HG02943 (cell line): Measurements from ENCODE around the gene TLCD5.

Source experiments
- ATAC-seq: cut with Tn5 transposase; IDR thresholded peaks from one replicate; pipeline ENCODE4 v1.9.1; 2021; ENCODE audit warnings: mild to moderate bottlenecking, low read depth, moderate library complexity; ENCODE audit not compliant: unreplicated experiment

TLCD5 gene

DNA sequence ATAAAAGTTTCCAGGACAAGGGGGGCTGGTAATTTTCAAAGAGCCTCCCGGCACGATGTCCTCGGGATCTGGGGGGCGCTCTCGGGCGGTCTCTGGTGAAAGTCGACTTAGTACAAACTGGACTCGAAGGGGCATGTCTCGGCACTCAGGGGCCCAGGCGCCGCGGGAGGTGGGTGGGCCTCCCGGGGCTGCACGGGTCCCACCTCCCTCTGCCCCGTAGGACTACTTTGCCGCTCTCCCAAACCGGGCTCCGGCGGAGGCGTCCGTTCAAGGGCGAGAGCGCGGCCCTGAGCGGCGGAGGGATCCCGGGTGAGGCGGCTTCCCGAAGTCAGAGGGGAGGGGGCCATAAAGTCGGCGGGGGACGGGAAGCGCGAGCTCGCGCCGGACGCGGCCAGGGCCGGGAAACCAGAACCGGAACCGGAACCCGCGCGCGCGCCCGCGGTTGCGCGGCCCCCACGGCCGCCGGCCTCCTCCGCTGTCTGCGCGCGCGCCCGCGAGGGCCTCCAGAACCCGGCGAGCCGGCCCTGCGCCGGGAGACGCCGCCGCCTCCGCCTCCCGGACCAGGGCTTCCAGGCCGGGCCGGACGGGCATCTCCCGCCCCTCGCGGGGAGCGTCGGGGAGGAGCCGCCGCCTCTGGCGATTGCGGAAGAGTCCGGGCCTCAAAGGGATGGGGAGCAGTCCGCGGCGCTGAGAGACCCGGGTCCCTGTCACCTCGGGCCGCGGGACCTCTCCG lies 11.0 kb downstream of the TLCD5 start, which contains the start of gene ARHGEF12:
Gene ARHGEF12, plus strand, starts transcription at position 506 of the 733 bp plus-strand sequence. CDS start 831 bp downstream, outside the sequence.
- ATAC-seq = peak; percentile 47

DNA sequence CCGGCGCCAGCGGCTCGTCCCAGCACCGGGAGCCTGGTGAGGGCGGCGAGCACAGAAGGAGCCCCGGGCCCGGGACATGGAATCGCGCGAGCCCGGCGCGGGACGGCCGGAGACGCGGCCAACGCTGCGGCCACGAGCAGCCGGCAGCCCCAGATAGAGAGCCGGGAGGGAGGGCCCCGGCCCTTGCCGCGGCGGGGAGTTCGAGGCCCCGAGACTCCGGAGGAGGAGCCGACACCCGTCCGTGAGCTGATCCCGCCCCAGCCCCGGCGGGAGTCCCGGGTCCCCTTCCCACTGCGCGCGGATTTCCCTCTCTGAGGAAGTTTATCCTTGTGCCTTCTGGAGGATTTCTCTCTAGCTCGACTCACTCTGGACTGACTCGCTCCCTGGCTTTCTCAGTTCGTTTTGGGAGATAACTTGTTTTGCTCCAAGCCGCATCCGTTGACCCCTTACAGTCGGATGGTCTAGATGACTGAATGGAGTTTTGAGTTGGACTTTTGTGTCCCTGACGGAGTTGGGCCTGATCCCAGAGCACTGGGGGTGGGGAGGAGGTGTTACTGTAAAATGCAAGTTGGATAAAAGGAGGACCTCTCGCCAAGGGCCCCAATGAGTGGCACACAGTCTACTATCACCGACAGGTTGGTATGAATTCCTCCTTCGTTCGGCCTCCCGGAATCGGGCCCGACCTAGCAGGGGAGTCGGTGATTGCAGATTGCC lies 11.7 kb downstream of the TLCD5 start:
- peak; percentile 40 for ATAC-seq

DNA sequence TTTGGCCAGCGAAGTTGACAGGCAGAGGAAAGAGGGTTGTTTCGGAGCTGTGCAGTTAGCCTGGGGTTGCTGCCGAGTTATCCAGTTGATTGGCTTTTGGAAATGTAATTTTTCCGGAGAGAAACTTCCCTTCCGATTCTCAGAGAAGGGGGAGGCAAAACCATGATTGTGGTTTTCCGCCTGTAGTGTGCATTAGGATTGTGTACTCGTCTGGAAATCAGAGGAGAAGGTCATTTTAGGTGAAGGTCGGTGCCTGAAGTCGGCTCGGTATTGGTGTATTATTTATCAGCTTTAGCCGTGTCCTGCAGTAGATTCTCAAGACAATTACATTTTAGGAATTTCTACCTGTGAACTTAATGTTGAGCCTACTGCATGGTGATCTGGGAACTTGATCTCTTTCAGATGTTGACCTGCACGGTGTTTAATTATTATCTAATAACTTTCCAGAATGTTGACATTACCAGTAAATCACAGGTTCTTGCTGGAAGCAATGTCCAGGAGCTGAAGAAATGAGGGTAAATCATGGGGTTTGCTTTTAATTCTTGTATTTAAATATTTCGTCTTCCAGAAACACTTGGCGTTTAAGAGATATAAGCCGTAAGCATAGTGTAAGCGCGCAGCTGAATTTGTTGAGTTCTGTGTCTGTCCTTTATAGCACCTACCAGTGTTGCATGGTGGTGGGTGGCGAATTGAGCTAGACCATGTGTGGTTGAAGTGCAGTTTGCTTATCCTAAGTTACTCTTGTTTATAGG lies 12.4 kb downstream of the TLCD5 start:
- ATAC-seq = no peak

DNA sequence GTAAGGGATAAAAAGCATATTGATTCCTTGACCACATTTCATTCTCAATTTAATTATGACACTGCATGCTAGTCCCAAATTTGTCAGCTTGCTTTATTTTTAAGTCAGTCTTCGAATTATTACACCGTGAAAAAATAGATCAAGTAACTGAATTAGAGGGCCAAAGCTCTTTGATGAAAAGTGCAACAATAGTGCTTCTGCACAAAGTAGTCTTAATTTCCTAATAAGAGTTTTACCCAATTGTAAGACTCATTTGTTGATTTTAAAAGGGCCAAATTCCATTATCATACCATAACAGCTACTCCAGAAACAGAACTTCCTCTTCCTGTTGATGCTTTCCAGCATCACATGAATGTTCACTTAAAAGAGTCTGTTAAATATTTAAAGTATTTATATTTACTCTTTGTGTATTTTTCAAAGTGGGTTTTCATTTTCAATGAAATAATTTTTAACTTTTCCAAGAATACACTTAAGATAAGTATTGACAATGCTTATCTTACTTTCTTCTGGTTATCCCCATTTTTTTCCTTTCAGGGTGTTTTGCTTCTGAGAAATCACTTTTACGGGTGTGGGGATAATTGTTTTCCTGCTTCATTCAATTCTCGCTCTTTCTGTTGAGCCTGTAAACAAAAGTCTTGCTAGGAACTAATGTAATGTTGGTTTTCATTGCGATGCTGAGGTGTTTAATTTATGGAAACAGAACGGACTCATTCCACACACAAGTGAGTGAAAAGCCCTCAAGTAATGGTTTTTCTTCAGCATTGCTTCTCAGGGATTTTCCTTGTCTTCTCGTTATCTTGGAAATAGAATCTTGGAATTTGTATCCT lies 13.2 kb downstream of the TLCD5 start:
- no peak for ATAC-seq

DNA sequence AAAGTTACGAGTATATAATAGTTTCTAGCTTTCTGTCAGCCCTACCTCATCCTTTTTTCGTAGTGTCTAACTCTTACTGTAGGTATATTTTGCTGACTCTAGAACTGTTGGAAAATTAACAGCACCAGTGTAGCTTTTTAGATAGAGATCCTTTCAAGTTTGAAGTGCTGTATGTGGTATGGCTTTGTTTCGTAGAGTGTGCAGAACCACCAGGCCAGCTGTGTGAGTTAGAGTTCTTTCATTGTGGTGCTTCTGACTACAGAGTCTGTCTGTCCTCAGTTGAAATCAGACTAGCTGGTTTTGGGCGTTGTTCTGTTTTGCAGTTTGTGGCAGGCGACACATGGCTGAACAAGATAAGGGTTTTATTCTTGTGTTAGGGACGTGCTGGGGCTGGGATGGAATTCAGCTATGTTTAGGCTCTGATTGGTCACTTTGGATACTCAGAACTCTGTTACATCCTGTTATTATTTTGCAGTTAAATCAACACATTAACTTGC lies 14.3 kb downstream of the TLCD5 start:
- no peak for ATAC-seq

DNA sequence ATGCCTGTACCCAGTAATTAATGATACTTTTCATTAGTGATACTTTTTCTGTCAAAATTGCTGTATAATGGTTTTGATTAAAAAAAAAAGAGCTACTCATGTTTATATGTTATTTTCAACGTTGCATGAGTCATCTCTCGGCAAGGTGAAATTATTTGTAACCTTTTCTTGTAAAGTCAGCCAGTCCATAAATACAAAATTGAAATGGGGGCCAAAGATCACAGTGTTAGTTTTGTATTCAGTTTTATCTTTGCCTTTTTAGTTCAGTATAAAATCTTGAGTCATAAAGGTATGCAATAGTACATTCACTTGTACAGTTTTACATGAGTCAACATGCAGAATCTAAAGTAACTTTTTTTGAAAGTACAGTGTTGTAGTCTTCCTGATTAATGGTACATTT lies 15.4 kb downstream of the TLCD5 start:
- ATAC-seq = no peak

DNA sequence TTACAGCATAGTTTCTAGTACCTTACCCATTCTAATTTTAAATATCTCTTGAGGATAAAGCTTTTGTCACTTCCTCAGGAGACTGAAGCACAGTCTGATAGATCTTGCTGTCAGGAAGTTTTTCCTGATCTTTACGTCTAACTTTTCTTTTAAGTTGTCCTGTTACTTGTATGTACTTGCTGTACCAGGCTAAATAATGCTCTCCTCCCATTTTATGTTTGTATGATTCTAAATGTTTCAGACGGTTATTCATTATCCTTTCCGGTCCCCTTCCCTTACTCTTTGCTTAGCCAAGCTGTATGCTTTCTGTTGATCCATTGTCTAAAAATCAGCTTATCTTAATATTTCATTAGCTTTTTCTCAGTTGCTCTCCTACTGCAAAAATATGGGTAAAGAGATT lies 17.1 kb downstream of the TLCD5 start:
- ATAC-seq = no peak

DNA sequence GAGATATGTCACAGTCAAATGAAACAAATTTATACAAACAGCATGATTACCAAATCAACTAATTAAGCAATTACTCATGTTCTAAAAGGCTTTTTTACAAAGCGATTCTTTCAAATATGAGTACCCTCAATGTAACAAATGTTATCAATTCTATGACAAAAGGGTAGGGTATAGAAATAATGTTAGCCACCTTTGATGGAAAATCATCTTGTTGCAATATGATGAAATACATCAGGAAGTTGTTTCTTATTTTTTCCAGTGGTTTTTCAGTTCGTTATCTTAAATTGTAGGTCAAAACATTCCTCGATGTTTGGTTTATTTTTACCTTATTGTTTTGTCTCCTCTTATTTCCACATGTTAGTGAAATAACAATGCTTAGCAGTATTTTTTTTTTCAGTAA lies 17.6 kb downstream of the TLCD5 start:
- no peak for ATAC-seq

DNA sequence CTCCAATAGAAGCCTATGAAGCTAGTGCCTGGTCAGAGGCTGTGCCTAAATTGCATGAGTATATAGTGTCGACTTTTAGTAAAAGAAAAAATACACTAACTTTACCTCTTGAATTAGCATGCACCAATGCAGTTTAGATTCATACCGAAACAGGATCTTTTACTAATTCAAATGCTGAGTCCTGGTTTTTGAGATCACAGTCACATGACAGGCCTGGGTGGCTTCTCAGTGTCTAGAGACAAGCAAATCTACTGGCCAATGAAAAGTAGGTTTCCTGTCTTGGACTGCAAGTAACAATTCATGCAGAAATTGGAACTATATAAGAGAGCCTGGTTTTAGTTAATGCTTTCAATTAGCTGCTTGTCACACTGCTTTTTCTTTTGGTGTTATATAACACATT lies 18.3 kb downstream of the TLCD5 start:
- ATAC-seq = no peak

DNA sequence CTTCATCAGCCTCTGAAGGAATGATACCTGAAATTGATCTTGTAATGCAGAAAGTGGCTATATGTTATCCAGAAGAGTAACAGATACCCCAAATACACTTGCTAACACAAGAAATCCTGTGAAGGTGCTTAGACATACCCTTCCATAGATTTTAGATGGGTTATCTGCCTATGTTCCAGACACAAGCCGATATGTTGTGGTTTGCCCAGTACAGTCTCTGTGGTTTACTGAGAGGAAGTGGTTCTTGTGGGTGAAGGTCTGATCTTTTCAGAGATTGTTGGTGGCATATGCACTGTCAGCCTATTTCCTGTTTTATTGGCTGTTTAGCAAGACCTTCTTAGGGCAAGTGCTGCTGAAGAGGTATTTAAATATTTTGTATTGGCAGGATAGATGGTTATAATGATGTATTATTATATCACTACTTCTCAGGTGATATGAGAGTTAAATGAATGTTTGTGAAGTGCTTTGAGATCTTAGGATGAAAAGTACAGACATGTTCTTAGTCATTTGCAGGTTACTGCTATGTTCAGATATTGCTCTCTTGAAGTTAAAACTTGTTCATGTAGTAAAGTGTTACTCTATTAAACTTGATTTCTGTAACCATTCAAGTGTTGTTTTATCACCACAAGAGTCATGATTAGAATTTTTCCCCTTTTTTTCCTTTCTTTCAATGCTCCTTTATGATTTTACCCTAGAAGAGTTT lies 19.4 kb downstream of the TLCD5 start:
- peak; percentile 89 for ATAC-seq

DNA sequence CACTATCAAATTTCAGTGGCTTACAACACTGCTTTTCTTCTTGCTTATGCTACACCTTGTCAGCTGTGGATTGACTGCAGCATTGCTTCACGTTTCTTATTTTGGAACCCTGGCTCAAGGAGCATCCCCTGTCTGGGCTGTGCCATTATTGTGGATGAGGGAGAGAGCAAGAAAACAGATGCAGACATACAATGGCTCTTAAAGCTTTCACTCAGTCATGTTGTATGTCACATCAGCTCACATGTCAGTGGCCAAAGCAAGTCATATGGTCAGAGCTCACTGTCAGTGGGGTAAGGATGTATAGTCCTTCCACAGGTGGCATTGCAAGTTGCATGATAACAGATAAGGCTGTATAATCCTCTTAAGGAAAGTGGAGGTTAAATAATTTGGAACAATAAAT lies 21.1 kb downstream of the TLCD5 start:
- no peak for ATAC-seq

DNA sequence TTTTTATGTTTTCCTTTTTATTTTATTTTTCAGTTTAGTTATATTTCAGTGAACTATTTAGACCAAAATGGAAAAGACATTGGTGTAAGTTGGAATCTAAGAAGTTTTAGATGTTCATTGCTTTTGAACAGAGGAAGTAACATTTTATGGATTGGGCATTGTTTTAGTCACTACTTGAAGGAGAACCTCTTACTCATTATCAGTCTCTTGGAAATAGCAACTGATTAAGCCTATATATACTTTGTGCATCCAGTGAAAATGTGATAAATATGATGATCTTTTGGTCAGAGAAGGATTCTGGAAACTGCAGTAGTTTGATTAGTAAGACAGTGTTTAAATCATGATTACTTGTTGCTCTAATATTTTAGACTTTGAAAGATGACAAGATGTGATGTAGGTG lies 25.5 kb downstream of the TLCD5 start:
- no peak for ATAC-seq

DNA sequence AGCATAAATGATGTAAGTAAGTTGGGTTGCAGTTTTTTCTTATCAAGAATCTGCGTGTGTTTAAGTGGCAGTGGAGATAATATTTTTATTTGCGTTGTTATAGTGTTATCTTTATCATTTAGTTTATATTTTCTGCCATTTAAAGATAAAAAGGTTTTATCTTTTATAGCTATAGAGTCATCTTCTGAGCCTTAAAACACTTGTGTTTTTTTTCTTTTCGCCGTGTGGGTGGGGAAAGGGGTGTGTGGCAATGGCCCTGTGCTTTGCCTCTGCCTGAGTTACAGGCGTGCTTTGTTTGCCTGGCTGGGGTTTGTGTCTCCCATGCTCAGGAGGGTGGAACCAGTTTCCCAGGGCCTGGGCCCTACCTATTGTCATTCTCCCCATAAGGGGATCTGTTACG lies 27.3 kb downstream of the TLCD5 start:
- no peak for ATAC-seq

DNA sequence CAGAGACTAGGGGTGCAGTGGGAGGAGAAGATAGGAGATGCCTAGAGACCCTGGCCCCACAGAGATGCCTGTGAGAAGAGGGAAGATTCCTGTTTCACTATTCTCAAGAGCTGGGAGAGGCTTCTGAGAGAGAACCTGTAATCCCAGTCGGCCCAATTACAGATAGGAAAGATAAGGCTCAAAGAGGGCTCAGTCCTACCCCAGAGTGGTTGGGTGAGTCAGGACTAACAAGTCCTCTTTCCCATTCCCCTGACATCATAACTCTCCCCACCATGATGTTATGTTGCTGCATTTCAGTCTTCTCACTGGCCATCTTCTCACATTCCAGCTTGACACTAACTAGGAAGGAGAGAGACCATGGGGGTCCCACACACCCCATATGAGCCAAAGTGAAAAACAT lies 29.0 kb downstream of the TLCD5 start:
- no peak for ATAC-seq

DNA sequence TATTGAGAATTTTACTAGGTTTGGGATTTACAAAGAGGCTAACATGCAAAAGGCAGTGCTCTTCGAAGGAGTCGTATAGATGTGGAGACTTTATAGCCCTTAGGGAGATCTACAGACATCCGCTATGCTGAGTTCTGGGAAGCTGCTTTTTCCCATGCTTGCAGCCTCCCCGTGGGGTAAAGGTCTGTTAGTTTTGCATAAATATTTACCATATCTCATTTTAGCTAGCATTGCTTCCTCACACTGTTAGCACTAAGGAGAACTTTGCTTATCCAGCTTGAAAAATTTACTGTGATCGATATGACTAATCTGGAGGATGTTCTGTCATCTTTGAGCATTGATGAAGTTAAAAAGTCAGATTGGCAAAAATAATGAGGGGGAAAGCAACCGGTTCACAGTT lies 29.7 kb downstream of the TLCD5 start:
- no peak for ATAC-seq

DNA sequence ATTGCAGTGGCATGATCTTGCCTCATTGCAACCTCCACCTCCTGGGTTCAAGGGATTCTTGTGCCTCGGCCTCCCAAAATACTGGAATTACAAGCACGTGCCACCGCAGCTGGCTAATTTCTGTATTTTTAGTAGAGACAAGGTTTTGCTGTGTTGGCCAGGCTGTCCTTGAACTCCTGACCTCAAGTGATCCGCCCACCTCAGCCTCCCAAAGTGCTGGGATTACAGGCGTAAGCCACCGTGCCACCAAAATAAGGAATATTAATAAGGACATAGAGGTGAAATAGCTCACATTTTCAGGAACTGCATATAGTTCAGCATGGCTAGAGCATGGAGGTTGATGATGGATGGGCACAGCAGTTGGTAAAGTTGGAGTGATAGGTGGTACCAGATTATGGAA lies 32.5 kb downstream of the TLCD5 start:
- no peak for ATAC-seq

DNA sequence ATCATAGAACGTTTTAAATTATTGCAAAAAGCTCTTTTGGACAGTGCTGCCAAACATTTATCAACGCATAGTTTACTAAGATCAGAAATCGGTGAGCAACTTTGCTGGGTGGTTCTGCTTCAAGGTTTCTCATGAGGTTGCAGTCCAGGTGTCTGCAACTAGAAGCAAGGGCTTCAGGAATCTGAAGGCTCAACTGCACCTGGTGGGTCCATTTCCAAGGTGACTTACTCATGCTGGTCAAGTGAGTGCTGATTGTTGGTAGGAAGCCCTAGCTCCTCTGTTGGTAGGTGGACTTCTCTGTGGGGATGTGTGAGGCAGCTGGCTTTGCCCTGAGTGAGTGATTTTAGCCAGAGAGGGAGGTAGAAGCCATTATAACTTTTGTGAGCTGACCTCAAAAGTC lies 33.6 kb downstream of the TLCD5 start:
- ATAC-seq = no peak

DNA sequence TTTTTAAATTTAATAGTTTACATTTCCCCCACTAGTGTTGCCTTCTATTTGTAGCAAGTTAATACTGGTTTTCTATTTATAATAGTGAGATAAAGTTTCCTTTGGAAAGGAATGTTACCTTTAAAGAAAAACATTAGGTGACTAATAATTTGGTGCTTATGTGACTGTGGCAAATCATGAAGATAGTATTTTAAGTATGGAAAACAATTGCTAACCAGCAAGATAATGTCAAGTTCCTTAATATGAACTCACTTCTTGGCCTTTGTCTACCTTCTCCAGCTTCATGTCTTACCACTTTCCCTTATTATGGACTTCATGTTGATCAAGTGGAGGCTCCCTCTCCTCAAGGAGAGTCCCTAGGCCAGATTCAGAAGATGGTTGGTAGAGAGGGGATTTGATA lies 38.3 kb downstream of the TLCD5 start:
- ATAC-seq = no peak

DNA sequence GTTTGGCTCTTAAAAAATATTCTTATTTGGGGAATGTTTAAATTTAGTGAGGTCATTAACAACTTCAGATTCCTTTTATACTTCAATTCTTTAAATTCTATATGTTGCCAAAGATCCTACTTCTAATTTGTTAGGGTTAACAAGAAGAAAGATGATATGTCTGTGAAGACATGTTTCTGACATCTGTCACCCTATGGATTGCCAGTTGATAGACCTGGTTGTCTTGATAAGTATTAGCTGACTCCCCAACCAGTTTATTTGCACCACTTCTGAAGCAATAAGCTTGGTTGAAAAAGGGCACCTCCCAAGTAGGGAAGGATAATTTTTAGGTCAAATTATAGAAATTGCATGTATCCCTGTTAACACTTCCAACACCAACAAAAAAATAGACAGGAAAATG lies 40.4 kb downstream of the TLCD5 start:
- ATAC-seq = no peak

DNA sequence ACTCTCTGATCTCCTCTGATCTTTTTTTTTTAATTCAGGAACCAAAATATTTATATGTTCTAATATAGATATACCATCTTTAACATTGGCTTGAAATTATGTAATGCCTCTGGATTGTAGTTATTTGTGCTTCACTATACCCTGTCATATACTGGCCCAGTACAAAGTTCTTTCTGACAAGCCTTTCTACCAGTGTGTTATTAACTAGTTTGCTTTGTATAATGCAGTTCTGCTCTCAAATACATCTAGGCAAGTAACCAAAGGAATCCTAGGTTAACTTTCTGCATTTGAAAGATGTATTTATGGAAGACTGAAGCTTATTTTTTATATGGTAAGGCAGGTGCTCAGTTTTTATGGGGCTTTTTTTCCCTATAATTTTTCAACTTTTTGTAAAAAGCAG lies 47.2 kb downstream of the TLCD5 start:
- ATAC-seq = no peak
